Measurements from ENCODE around the gene GRIP1.

DNA sequence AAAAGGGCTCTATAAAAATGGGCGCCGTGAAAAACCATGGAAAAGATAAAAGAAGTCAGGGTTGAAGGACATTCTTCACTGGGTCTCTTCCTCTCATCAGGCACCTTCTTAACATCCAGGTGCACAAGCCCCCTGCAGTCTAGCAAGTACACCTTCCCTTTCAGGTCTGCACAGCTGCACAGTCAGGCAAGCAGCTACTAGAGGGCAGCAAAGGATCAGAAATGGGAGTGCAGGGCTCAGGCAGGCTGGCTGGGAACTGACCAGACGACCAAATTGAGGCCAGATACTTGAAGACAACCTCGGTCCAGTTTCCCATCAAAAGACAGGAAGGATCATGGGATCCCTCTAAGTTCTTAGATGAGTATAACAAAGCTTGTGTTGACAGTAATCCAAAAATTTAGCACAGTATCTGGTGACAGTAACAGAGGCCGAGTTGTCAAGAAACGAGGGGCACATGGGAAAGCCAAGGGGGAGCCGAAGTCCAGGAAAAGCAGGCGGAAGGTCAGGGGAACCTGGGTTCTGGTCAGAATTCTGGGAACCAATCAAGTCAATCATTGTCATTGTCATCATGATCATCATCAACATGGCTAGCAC, 10.1 kb upstream of the GRIP1 start:
- TF ChIP-seq, protein P1, sequence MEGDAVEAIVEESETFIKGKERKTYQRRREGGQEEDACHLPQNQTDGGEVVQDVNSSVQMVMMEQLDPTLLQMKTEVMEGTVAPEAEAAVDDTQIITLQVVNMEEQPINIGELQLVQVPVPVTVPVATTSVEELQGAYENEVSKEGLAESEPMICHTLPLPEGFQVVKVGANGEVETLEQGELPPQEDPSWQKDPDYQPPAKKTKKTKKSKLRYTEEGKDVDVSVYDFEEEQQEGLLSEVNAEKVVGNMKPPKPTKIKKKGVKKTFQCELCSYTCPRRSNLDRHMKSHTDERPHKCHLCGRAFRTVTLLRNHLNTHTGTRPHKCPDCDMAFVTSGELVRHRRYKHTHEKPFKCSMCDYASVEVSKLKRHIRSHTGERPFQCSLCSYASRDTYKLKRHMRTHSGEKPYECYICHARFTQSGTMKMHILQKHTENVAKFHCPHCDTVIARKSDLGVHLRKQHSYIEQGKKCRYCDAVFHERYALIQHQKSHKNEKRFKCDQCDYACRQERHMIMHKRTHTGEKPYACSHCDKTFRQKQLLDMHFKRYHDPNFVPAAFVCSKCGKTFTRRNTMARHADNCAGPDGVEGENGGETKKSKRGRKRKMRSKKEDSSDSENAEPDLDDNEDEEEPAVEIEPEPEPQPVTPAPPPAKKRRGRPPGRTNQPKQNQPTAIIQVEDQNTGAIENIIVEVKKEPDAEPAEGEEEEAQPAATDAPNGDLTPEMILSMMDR (conservative IDR thresholded peaks at IDR 0.05; ENCODE audit: low read depth, low read length), result peak; percentile 27; the same call in 1 of the 2 replicates
- TF ChIP-seq POLR2A (IDR thresholded peaks at IDR 0.05; ENCODE audit: low read depth, low read length), result no peak
- no peak for TF ChIP-seq SMC3 (IDR thresholded peaks at IDR 0.05; ENCODE audit: low read depth, low read length)
- no peak for TF ChIP-seq CHD1 (IDR thresholded peaks at IDR 0.05; ENCODE audit: low read depth, low read length)
- no peak for TF ChIP-seq BHLHE40 (IDR thresholded peaks at IDR 0.05; ENCODE audit: low read depth, low read length)
- no peak for TF ChIP-seq RCOR1 (IDR thresholded peaks at IDR 0.05; ENCODE audit: insufficient replicate concordance, low read length)
- TF ChIP-seq RAD21 (IDR thresholded peaks at IDR 0.05; ENCODE audit: low read length), result peak; percentile 39; the same call in 1 of the 2 replicates
- no peak for TF ChIP-seq MAZ (IDR thresholded peaks at IDR 0.05; ENCODE audit: borderline replicate concordance, low read depth, low read length)
- TF ChIP-seq, protein P2, sequence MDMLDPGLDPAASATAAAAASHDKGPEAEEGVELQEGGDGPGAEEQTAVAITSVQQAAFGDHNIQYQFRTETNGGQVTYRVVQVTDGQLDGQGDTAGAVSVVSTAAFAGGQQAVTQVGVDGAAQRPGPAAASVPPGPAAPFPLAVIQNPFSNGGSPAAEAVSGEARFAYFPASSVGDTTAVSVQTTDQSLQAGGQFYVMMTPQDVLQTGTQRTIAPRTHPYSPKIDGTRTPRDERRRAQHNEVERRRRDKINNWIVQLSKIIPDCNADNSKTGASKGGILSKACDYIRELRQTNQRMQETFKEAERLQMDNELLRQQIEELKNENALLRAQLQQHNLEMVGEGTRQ (IDR thresholded peaks at IDR 0.05; ENCODE audit: low read depth, low read length), result no peak
- TF ChIP-seq FOS (IDR thresholded peaks at IDR 0.05; ENCODE audit: low read depth, low read length), result no peak
- TF ChIP-seq CEBPB (IDR thresholded peaks at IDR 0.05; ENCODE audit: low read depth, low read length), result no peak
